GM23338 (cell line): ENCODE data around the gene LGALSL. TPM values are rescaled to one million over a fixed set of nuclear protein-coding genes. Genes with fewer than 3 reads are reported as not detected.

Experiments
- ATAC-seq: fragments of 200-7000 bp; cut with Tn5 transposase; 3 replicates; pipeline ENCODE4 v1.9.1; 2020
- DNase-seq: peaks from one replicate; pipeline ENCODE4 v3.0.0-alpha.2; 2015; ENCODE audit warnings: low spot score
- H2AFZ ChIP-seq: fragments of 200-600 bp; sonication (generic); 2 replicates; pipeline ENCODE4 v1.8.0; 2016; ENCODE audit warnings: antibody characterized with exemption, mild to moderate bottlenecking, moderate library complexity
- H3F3A ChIP-seq: fragments of 200-600 bp; sonication (generic); replicated peaks from 2 replicates; pipeline ENCODE4 v1.8.0; 2017; ENCODE audit warnings: antibody characterized with exemption, mixed run types, low read depth
- H3K27ac ChIP-seq: fragments of 200-600 bp; sonication (generic); 2 replicates; pipeline ENCODE4 v1.6.1; 2016; ENCODE audit warnings: low read depth
- H3K27me3 ChIP-seq: fragments of 200-600 bp; sonication (generic); 2 replicates; pipeline ENCODE4 v1.8.0; 2016; ENCODE audit warnings: mild to moderate bottlenecking, mixed run types, moderate library complexity; ENCODE audit not compliant: insufficient read depth
- H3K36me3 ChIP-seq: fragments of 200-600 bp; sonication (generic); 2 replicates; pipeline ENCODE4 v1.8.0; 2016; ENCODE audit warnings: mild to moderate bottlenecking; ENCODE audit not compliant: insufficient read depth
- H3K4me1 ChIP-seq: fragments of 200-600 bp; sonication (generic); 2 replicates; pipeline ENCODE4 v1.8.0; 2016; ENCODE audit warnings: mild to moderate bottlenecking, moderate library complexity; ENCODE audit not compliant: insufficient read depth
- H3K4me2 ChIP-seq: fragments of 200-600 bp; sonication (generic); 2 replicates; pipeline ENCODE4 v1.7.1; 2017; ENCODE audit warnings: mixed run types
- H3K4me3 ChIP-seq: fragments of 200-600 bp; sonication (generic); 2 replicates; pipeline ENCODE4 v1.6.1; 2016; ENCODE audit warnings: mixed run types
- H3K79me2 ChIP-seq: fragments of 200-600 bp; sonication (generic); replicated peaks from 2 replicates; pipeline ENCODE4 v1.8.0; 2017; ENCODE audit warnings: mild to moderate bottlenecking; ENCODE audit not compliant: insufficient read depth
- H3K9me2 ChIP-seq: fragments of 200-600 bp; sonication (generic); 2 replicates; pipeline ENCODE4 v1.8.0; 2017; ENCODE audit not compliant: insufficient read depth
- H4K20me1 ChIP-seq: fragments of 200-600 bp; sonication (generic); replicated peaks from 2 replicates; pipeline ENCODE4 v1.8.0; 2017; ENCODE audit warnings: mild to moderate bottlenecking; ENCODE audit not compliant: insufficient read depth
- H3K27ac Mint-ChIP-seq: 2 replicates; pipeline ENCODE4 v1.8.0; 2020; ENCODE audit warnings: inconsistent platforms, mild to moderate bottlenecking, moderate library complexity, mixed read lengths
- H3K27me3 Mint-ChIP-seq: 3 replicates; pipeline ENCODE4 v1.8.0; 2022; ENCODE audit warnings: low read depth, mild to moderate bottlenecking, moderate library complexity, mixed read lengths, inconsistent platforms; ENCODE audit not compliant: insufficient read depth, poor library complexity
- H3K36me3 Mint-ChIP-seq: 3 replicates; pipeline ENCODE4 v1.8.0; 2021; ENCODE audit warnings: low read depth, mild to moderate bottlenecking, inconsistent platforms, moderate library complexity, mixed read lengths
- H3K4me1 Mint-ChIP-seq: 3 replicates; pipeline ENCODE4 v1.8.0; 2020; ENCODE audit warnings: mild to moderate bottlenecking, inconsistent platforms, mixed read lengths
- H3K4me3 Mint-ChIP-seq: 3 replicates; pipeline ENCODE4 v1.8.0; 2021; ENCODE audit warnings: moderate library complexity, mild to moderate bottlenecking, inconsistent platforms, mixed read lengths
- H3K9me3 Mint-ChIP-seq: 3 replicates; pipeline ENCODE4 v1.8.0; 2020; ENCODE audit warnings: moderate library complexity, mild to moderate bottlenecking, inconsistent platforms, mixed read lengths
- CREB1 ChIP-seq: fragments of 250-450 bp; sonication (Bioruptor Pico); IDR thresholded peaks from 2 replicates; pipeline ENCODE4 v1.5.0; 2020; ENCODE audit warnings: low read depth, mild to moderate bottlenecking, moderate library complexity
- ETS1 ChIP-seq: IDR thresholded peaks from 2 replicates; pipeline ENCODE4 v1.6.1; 2016; ENCODE audit warnings: antibody characterized with exemption
- EZH2 ChIP-seq: fragments of 200-600 bp; sonication (generic); IDR thresholded peaks from one replicate; pipeline ENCODE4 v1.8.0; 2017; ENCODE audit warnings: antibody characterized with exemption, mild to moderate bottlenecking, low read depth; ENCODE audit not compliant: unreplicated experiment
- EZH2phosphoT487 ChIP-seq: fragments of 200-600 bp; sonication (generic); IDR thresholded peaks from one replicate; pipeline ENCODE4 v1.8.1; 2018; ENCODE audit warnings: antibody characterized with exemption; ENCODE audit not compliant: unreplicated experiment
- JUNB ChIP-seq: IDR thresholded peaks from one replicate; pipeline ENCODE4 v1.6.1; 2016; ENCODE audit warnings: antibody characterized with exemption; ENCODE audit not compliant: unreplicated experiment
- NANOG ChIP-seq: IDR thresholded peaks from 2 replicates; pipeline ENCODE4 v1.6.1; 2016; ENCODE audit warnings: antibody characterized with exemption, borderline replicate concordance
- POLR2AphosphoS5 ChIP-seq: IDR thresholded peaks from 2 replicates; pipeline ENCODE4 v1.6.1; 2016; ENCODE audit warnings: antibody characterized with exemption, low read depth
- STAT1 ChIP-seq: IDR thresholded peaks from one replicate; pipeline ENCODE4 v1.6.1; 2016; ENCODE audit warnings: antibody characterized with exemption; ENCODE audit not compliant: unreplicated experiment
- ZNF114 ChIP-seq: fragments of 250-450 bp; sonication (Bioruptor Pico); IDR thresholded peaks from 2 replicates; pipeline ENCODE4 v1.5.0; 2020; ENCODE audit warnings: mild to moderate bottlenecking, moderate library complexity
- ZNF331 ChIP-seq: fragments of 250-450 bp; sonication (Bioruptor Pico); IDR thresholded peaks from 2 replicates; pipeline ENCODE4 v1.5.0; 2020; ENCODE audit warnings: low read depth, mild to moderate bottlenecking, moderate library complexity
- polyA plus RNA-seq: library from polyadenylated mRNA; unstranded; fragments of >200 nt; fragmentation: Nextera tagmentation; extraction: Ambion mirVana; gene quantifications from 2 replicates; pipeline ENCODE4 v1.2.1, GENCODE V29; 2016
- total RNA-seq: library from RNA; depleted of rRNA; stranded (reverse); fragments of >200 nt; shearing (Covaris generic); gene quantifications from 2 replicates; pipeline ENCODE4 v1.2.3, GENCODE V29; 2014
- TF ChIP-seq, protein P1 (sequence below): fragments of 250-450 bp; sonication (Bioruptor Pico); IDR thresholded peaks from 2 replicates; pipeline ENCODE4 v1.5.0; 2020; ENCODE audit warnings: mild to moderate bottlenecking, moderate library complexity
- TF ChIP-seq, protein P2 (sequence below): IDR thresholded peaks from one replicate; pipeline ENCODE4 v1.6.1; 2018; ENCODE audit warnings: antibody characterized with exemption; ENCODE audit not compliant: unreplicated experiment
- TF ChIP-seq, protein P3 (sequence below), 2 experiments: fragments of 200-600 bp in 1 of 2; sonication (generic) in 1 of 2; conservative IDR thresholded peaks; 2 replicates each; pipeline versions ENCODE4 v1.5.1 to v1.6.1; 2016 to 2017; ENCODE audit warnings: antibody characterized with exemption in 2 of 2, low read depth in 2 of 2, mild to moderate bottlenecking in 2 of 2, moderate library complexity in 1 of 2

The LGALSL gene
- total and polyA plus RNA-seq, 2 experiments from 2014 or later: 20.6 to 28.4 TPM

DNA sequence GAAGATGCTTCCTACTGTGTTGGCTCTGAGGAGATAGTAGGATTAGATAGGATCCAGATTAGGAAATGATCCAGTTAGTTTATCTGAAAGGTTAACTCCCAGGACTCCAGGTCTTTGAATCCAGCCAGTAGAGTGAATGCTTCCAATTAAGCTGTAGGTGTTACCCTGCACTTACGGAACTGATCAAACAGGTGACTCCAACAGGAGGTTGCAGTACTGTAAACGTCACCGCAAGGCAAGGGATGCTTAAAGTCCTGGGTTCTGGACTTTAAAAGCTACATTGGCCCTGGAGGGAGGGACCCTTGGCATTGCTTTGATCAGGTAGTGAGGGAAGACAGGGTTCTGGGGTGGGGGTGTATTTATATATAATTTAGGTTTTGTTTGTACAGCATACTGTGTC, 5.6 kb downstream of the LGALSL start:
- peaks cover 9% of the 10 kb centered on the region for H3K4me1 ChIP-seq
- H3K4me3 ChIP-seq: no peak overlapping the region
- no peaks in the 10 kb centered on the region for H4K20me1 ChIP-seq
- Mint-ChIP-seq H3K4me1 (peaks cover 34% of the 10 kb centered on the region), H3K9me3 (peaks cover 4% of the 10 kb centered on the region; the same call in 2 of the 3 replicates), H3K36me3 (peaks cover 32% of the 10 kb centered on the region), H3K27ac (no peak overlapping the region), H3K27me3 (peaks cover 6% of the 10 kb centered on the region), H3K4me3 (no peak overlapping the region)
- no peak overlapping the region for H3K27ac ChIP-seq
- DNase-seq: no peak
- no peaks in the 10 kb centered on the region for H3K9me2 ChIP-seq
- no peaks in the 10 kb centered on the region for H3F3A ChIP-seq
- TF ChIP-seq, protein P1, sequence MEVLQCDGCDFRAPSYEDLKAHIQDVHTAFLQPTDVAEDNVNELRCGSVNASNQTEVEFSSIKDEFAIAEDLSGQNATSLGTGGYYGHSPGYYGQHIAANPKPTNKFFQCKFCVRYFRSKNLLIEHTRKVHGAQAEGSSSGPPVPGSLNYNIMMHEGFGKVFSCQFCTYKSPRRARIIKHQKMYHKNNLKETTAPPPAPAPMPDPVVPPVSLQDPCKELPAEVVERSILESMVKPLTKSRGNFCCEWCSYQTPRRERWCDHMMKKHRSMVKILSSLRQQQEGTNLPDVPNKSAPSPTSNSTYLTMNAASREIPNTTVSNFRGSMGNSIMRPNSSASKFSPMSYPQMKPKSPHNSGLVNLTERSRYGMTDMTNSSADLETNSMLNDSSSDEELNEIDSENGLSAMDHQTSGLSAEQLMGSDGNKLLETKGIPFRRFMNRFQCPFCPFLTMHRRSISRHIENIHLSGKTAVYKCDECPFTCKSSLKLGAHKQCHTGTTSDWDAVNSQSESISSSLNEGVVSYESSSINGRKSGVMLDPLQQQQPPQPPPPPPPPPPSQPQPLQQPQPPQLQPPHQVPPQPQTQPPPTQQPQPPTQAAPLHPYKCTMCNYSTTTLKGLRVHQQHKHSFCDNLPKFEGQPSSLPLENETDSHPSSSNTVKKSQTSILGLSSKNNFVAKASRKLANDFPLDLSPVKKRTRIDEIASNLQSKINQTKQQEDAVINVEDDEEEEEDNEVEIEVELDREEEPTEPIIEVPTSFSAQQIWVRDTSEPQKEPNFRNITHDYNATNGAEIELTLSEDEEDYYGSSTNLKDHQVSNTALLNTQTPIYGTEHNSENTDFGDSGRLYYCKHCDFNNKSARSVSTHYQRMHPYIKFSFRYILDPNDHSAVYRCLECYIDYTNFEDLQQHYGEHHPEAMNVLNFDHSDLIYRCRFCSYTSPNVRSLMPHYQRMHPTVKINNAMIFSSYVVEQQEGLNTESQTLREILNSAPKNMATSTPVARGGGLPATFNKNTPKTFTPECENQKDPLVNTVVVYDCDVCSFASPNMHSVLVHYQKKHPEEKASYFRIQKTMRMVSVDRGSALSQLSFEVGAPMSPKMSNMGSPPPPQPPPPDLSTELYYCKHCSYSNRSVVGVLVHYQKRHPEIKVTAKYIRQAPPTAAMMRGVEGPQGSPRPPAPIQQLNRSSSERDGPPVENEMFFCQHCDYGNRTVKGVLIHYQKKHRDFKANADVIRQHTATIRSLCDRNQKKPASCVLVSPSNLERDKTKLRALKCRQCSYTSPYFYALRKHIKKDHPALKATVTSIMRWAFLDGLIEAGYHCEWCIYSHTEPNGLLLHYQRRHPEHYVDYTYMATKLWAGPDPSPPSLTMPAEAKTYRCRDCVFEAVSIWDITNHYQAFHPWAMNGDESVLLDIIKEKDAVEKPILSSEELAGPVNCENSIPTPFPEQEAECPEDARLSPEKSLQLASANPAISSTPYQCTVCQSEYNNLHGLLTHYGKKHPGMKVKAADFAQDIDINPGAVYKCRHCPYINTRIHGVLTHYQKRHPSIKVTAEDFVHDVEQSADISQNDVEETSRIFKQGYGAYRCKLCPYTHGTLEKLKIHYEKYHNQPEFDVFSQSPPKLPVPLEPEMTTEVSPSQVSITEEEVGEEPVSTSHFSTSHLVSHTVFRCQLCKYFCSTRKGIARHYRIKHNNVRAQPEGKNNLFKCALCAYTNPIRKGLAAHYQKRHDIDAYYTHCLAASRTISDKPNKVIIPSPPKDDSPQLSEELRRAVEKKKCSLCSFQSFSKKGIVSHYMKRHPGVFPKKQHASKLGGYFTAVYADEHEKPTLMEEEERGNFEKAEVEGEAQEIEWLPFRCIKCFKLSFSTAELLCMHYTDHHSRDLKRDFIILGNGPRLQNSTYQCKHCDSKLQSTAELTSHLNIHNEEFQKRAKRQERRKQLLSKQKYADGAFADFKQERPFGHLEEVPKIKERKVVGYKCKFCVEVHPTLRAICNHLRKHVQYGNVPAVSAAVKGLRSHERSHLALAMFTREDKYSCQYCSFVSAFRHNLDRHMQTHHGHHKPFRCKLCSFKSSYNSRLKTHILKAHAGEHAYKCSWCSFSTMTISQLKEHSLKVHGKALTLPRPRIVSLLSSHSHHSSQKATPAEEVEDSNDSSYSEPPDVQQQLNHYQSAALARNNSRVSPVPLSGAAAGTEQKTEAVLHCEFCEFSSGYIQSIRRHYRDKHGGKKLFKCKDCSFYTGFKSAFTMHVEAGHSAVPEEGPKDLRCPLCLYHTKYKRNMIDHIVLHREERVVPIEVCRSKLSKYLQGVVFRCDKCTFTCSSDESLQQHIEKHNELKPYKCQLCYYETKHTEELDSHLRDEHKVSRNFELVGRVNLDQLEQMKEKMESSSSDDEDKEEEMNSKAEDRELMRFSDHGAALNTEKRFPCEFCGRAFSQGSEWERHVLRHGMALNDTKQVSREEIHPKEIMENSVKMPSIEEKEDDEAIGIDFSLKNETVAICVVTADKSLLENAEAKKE (CRISPR knock-in tag): no peak
- TF ChIP-seq EZH2phosphoT487 (no peak), ZNF114 (CRISPR knock-in tag) (no peak), NANOG (no peak), ETS1 (no peak), ZNF331 (CRISPR knock-in tag) (no peak), CREB1 (CRISPR knock-in tag) (no peak), STAT1 (no peak), EZH2 (no peak), POLR2AphosphoS5 (no peak), JUNB (no peak)
- TF ChIP-seq, protein P2, sequence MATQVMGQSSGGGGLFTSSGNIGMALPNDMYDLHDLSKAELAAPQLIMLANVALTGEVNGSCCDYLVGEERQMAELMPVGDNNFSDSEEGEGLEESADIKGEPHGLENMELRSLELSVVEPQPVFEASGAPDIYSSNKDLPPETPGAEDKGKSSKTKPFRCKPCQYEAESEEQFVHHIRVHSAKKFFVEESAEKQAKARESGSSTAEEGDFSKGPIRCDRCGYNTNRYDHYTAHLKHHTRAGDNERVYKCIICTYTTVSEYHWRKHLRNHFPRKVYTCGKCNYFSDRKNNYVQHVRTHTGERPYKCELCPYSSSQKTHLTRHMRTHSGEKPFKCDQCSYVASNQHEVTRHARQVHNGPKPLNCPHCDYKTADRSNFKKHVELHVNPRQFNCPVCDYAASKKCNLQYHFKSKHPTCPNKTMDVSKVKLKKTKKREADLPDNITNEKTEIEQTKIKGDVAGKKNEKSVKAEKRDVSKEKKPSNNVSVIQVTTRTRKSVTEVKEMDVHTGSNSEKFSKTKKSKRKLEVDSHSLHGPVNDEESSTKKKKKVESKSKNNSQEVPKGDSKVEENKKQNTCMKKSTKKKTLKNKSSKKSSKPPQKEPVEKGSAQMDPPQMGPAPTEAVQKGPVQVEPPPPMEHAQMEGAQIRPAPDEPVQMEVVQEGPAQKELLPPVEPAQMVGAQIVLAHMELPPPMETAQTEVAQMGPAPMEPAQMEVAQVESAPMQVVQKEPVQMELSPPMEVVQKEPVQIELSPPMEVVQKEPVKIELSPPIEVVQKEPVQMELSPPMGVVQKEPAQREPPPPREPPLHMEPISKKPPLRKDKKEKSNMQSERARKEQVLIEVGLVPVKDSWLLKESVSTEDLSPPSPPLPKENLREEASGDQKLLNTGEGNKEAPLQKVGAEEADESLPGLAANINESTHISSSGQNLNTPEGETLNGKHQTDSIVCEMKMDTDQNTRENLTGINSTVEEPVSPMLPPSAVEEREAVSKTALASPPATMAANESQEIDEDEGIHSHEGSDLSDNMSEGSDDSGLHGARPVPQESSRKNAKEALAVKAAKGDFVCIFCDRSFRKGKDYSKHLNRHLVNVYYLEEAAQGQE: no peak
- TF ChIP-seq, protein P3, sequence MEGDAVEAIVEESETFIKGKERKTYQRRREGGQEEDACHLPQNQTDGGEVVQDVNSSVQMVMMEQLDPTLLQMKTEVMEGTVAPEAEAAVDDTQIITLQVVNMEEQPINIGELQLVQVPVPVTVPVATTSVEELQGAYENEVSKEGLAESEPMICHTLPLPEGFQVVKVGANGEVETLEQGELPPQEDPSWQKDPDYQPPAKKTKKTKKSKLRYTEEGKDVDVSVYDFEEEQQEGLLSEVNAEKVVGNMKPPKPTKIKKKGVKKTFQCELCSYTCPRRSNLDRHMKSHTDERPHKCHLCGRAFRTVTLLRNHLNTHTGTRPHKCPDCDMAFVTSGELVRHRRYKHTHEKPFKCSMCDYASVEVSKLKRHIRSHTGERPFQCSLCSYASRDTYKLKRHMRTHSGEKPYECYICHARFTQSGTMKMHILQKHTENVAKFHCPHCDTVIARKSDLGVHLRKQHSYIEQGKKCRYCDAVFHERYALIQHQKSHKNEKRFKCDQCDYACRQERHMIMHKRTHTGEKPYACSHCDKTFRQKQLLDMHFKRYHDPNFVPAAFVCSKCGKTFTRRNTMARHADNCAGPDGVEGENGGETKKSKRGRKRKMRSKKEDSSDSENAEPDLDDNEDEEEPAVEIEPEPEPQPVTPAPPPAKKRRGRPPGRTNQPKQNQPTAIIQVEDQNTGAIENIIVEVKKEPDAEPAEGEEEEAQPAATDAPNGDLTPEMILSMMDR (conservative IDR thresholded peaks at IDR 0.05; ENCODE audit: low read depth in 2 of 2): no peak
- ATAC-seq: no peak
- no peaks in the 10 kb centered on the region for H3K27me3 ChIP-seq
- H3K79me2 ChIP-seq: peaks cover 13% of the 10 kb centered on the region
- no peak overlapping the region for H3K4me2 ChIP-seq
- peaks cover 12% of the 10 kb centered on the region for H3K36me3 ChIP-seq
- no peak overlapping the region for H2AFZ ChIP-seq
